ENCODE data around the gene EDAR.

EDAR gene

DNA sequence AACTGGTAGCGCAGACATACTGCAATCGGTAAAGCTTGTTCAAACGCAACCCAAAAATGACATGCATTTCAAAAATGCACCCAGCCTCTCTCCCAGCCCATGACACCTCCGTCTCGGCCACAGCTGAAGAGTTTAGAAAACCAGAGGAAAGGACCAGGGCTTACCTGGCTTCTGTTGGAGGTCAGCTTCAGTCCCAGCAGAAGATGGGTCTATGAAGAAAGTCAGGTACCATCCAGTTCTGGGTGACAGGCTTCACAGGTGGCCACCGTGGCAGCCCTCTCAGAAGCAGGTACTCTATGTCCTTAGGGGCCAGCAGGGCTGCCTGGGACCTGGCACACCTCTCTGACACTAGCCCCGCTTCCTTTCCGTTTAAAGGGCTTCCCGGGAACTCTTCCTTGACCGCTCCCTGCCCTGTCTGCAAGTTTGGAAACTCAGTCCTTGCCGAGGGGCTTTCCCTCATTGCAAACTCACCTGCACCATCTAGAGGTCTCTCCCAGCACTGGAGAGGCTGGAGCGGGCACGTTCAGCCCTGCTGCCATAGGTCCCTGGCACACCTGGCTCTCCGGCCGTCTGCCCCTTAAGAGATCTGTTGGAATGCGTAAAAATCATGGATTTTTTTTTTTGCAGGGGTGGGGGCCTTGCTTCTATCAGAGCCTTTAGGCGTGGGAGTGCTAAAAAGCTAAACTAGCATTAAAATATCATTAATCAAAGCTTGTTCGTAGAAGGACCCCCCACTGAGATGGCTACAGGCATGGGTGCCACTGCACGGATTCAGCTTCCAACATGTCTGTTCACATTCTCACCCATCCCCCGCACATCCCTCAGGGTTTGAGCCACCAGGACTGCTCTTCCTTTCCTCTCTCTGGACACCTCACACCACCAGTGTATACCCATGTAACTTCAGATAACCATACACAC, at the start of gene EDAR:
TSS of gene EDAR (minus strand) at position 425 of the 918 bp plus-strand sequence. CDS start 58,206 bp downstream, outside the sequence.
- no peak for DNase-seq

DNA sequence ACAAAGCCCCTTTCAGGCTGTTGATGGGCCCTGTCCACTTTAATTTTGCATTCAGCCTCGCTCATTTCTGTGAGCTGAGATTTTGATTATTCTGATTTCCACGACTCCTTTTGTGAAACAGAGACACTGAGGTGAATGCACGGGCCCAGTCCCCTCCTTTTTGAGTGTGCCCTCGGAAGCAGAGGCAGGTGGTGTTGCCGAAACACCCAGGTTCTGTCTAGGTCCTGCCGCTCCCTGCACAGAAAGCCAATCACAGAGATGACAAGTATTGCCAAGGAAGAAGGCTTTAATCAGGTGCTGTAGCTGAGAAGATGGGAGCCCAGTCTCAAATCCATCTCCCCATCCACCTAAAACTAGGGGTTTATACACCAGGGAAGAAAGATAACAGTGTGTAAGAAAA, 44.2 kb upstream of the EDAR start:
- DNase-seq, result no peak

DNA sequence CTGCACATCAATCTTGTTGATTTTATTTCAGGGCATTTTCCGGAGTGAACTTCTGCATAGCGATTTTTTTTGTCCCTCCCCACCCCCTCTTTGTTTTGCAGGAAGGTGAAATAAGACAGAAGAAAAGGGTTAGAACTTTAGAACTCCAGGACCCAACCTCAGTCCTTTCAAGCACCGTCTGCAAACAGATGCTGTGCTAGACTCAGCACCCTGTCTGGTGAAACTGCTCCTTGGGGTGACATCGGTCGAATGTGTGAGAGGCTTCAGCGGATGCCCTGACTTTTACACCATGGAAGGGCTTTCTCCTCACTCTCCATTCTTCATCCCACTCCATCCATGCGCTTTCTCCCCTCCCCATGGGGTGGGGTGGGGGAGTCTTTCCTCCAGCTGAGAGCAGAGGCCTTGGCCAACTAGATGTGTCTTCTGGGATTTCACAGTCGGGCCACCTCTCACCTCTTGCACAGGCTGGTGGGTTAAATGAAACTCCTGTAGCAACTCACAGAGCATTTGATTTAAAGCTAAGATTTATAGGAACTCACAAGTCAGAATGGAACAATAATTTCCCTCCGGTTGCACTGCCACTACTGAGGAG, 43.3 kb upstream of the EDAR start:
- DNase-seq, result no peak

- DNase-seq, result no peak
These were observed 42.6 kb upstream of the EDAR start for GRCh38 chr2:109031476-109032228.

GRCh38 chr2:109030870-109031475, 42.0 kb upstream of the EDAR start:
- no peak for DNase-seq

DNA sequence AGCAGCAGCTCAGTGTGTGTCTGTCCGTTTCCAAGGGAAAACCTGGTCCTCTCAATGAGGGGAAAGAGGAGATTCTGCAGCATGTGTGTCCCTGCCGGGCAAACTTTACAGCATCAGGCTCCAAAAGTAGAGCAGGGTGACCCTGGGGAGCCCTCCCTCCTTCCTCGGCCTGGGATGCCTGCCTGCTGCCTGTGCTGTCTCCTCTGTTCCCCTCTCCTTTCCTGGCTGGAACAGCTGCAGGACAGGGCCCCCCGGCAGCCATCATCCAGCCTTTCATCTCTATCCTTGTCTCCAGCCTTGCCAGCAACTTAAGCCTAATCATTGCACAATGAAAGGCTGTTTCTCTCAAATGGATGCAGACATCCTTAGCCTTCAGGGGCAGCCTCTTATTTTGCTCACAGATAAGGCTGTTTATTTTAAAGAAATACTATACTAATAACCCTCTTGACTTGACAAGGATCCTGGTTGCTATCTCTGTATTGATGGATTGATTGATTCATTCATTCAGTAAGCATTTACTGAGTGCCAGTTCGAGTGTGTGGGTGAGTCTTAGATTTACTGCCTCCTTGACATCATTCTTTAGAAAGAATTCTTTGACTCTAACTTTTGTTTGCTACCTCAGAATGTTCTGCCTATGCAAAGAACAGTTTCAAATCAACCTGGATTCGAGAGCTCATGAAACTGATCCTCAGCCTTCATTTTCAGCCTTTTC, 40.6 kb upstream of the EDAR start:
- DNase-seq, result no peak

GRCh38 chr2:109028738-109029489, 39.9 kb upstream of the EDAR start:
- DNase-seq, result no peak

- DNase-seq, result no peak
These were observed 39.3 kb upstream of the EDAR start for GRCh38 chr2:109028277-109028676.

- DNase-seq, result no peak
These were observed 38.7 kb upstream of the EDAR start for GRCh38 chr2:109027702-109028101.

- no peak for DNase-seq
These were observed 35.5 kb upstream of the EDAR start for GRCh38 chr2:109024477-109024876.

- no peak for DNase-seq
These were observed 32.9 kb upstream of the EDAR start for GRCh38 chr2:109021895-109022300.

DNA sequence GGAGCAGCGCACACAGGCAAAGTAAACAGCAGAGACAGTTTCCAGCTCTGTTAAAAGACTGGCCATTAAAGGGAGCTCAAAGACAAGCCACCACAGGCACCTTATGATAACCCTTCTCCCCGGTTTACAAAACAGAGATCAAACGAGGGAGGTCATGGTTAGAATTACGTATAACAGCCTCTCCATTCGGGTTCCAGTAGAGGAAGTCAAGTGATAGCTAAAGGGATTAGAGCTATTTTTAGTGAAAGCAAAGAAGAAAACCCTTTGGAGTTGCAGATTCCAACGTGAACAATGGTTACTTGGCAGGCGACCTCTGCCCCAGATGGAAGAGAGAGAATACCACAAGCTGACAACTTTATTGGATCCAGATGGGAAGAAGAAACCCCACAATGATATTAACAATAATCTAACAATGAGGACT, 31.2 kb upstream of the EDAR start:
- DNase-seq, result no peak

DNA sequence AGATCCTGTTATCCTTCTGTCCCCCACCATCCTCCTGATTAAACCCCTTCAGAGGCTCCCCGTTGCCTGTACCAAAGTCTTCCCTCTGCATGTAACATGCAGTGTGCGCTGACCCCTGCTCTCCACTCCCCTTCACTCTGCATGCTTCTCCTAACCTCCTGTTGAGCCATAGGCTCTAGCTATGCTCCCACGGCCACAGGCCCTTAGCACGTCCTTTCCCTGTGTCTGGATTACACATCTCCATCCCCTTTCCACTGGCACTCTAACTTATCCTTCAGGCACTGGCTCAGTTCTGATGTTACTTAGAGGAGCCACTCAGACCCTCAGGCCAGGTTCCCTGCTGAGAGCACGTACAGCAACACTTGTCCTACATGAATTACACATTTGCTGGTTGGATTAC, 29.4 kb upstream of the EDAR start:
- DNase-seq, result no peak

DNA sequence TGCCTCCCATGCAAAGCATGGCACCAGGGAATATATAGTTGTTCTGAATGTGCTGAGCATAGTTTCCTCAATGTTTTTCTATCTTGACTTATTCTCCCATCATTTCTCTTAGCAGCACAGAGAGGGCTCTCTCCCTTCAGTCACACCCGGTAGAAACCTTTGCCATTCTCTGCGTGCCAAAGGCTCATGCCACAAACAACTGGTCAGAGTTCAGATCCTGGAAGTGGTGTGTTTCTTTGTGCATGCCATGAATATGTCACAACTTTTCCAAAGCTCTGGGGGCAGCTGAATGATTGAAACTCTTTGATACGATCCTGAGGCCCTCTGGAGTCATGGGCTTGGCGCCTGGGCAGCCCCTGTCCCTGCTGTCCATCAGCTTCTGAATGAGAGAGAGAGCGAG, 28.0 kb upstream of the EDAR start:
- no peak for DNase-seq

GRCh38 chr2:109016376-109016775, 27.4 kb upstream of the EDAR start:
- no peak for DNase-seq

DNA sequence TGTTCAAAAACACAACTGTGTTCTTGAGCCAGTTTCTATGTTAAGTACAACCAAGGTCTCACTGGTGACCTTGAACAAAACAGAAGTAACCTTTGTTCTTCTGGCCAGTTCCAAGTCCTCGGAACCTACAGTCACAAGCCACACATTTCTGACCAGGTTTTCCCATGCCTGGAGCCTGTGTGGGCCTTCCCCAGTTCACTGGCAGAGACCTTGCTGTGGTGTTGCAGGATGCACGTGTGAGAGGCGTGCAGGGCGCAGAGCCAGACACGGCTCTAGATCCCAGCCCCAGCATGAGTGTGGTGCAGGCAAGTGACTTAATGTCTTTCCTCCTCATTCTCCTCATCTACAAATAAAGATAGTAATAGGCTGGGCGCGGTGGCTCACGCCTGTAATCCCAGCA, 25.5 kb upstream of the EDAR start:
- no peak for DNase-seq

DNA sequence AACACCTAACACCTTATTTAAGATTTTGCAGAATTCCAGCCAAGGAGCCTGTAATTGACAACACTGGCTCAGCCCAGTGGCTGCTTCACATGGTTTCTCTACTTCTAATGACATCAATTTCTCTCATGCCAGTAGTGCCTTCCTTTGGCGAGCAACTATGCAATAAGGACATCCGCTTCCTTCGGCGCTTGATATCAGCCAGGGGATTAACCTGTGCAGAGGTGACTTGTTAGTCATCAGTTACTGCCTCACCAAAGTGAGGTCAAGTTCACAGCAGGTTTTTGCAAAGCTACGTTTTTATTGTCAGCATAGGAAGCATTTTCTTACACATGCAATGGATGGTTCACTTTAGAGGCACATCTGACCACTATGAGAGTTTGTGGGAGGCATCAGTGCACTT, 24.0 kb upstream of the EDAR start:
- no peak for DNase-seq

DNA sequence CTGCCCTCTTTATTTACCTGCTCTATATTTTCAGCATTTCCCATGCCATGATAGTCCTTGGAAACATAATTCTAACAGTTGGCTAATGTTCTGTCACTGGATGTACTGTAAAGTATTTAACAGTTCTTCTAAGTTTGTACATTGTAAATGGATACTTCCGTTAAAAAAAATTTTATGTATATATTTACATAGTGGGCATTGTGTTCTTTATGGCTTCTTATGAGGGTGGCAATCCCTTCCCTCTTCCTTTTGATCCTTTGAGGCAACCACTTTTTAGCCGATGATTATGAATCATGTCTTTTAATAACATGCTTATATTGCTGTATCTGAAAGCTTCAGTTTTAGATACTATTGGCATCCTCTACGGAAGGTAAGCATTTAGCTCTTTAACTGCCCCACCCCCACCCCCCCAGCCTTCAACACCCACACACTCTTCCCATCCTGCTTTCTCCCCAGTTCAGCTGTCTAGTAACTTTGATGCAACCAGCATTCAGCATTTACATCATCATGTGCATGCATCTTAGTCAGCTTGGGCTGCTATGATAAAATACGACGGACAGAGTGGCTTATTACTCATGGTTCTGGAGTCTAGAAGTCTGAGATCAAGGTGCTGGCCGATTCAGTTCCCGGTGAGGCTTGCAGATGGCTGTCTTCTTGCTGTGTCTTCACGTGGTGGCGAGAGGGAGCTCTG, 21.0 kb upstream of the EDAR start:
- DNase-seq, result no peak

DNA sequence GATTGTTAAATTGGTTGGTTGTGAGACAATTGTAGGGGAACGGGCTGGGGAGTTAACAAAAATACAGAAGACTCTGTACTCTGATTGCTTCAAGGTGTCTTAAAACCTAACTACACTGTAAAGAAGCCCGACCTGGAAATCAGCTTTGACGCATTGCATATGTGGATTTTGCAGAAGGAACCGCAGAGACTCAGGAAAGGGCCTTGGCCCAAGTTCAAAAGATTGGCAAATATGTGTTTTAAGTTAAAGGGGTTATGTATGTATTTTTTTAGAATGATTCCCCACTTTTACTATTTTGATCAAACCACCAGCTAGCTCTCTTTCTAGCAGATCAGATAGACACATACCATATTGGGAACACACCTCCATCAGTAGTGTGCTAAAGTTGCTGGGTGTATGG, 18.0 kb upstream of the EDAR start:
- DNase-seq, result no peak

GRCh38 chr2:109005686-109006204, 16.7 kb upstream of the EDAR start:
- no peak for DNase-seq

DNA sequence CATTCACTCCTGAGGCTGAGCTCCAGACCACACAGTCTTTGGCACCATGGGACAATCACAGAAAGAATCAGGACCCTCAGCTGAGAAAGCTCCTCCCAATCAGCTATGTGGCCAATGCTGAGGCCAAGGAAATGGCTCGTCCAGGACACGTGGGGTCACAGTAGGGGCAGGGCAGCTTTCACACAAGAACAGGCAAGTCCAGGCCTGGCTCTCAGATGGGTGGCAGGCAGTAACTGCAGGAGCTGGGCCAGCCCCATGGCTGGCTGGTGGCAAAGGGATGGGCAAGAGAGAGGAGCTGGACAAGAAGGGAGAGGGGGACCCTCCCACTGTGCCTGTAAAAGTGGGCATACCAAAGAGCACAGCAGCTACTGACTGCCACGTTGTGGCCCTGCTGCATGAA, 12.2 kb upstream of the EDAR start:
- no peak for DNase-seq

Data from NCI-H2081 treated with DMSO at 0.1 percent for 48 hours (cell line).